CD14-positive monocyte (primary cell): ENCODE data around the gene ANKRD27. TPM values are rescaled to one million over a fixed set of nuclear protein-coding genes. Genes with fewer than 3 reads are reported as not detected.

ENCODE experiments used
- DNase-seq, 3 donors: peaks; one replicate each; pipeline ENCODE4 v3.0.0-alpha.2; 2011 to 2022
- H2AFZ ChIP-seq: 2 replicates; pipeline ENCODE4 v1.6.0; 2012; ENCODE audit warnings: mild to moderate bottlenecking, low read depth, low read length, inconsistent platforms; ENCODE audit not compliant: insufficient read depth, poor library complexity, severe bottlenecking
- H3K27ac ChIP-seq, 2 donors: 1 replicate in 1 of 2; 2 replicates in 1 of 2; pipeline ENCODE4 v1.5.1; 2012 to 2013; ENCODE audit warnings: low read length in 2 of 2, control low read depth in 1 of 2, inconsistent platforms in 1 of 2, low read depth in 1 of 2, mild to moderate bottlenecking in 1 of 2
- H3K27me3 ChIP-seq, 2 donors: one replicate each; pipeline versions ENCODE4 v1.6.0 to v1.6.1; 2011 to 2013; ENCODE audit warnings: low read length in 2 of 2; ENCODE audit not compliant: control insufficient read depth in 2 of 2, insufficient read depth in 2 of 2
- H3K36me3 ChIP-seq, 2 donors: replicated peaks in 1 of 2; 1 replicate in 1 of 2; 2 replicates in 1 of 2; pipeline versions ENCODE4 v1.5.1 to v1.6.1; 2012 to 2013; ENCODE audit warnings: low read length in 2 of 2, control low read depth in 1 of 2, inconsistent platforms in 1 of 2, mild to moderate bottlenecking in 1 of 2; ENCODE audit not compliant: insufficient read depth in 2 of 2, control insufficient read depth in 1 of 2
- H3K4me1 ChIP-seq, 2 donors: 1 replicate in 1 of 2; 2 replicates in 1 of 2; pipeline versions ENCODE4 v1.5.1 to v1.6.1; 2012 to 2013; ENCODE audit warnings: low read length in 2 of 2, control low read depth in 1 of 2, inconsistent platforms in 1 of 2, mild to moderate bottlenecking in 1 of 2, moderate library complexity in 1 of 2; ENCODE audit not compliant: insufficient read depth in 2 of 2, control insufficient read depth in 1 of 2
- H3K4me2 ChIP-seq: replicated peaks from 2 replicates; pipeline ENCODE3; 2012; ENCODE audit warnings: low read length, moderate library complexity, mild to moderate bottlenecking; ENCODE audit not compliant: poor library complexity, severe bottlenecking; ENCODE audit errors: extremely low read depth
- H3K4me3 ChIP-seq, 3 experiments: fragments of 200-600 bp in 1 of 3; sonication (generic) in 1 of 3; replicated peaks in 1 of 3; 1 replicate in 2 of 3; 2 replicates in 1 of 3; pipeline ENCODE4 v1.5.1; 2011 to 2013; ENCODE audit warnings: low read length in 3 of 3, mild to moderate bottlenecking in 3 of 3, control low read depth in 2 of 3, low read depth in 2 of 3, inconsistent platforms in 1 of 3, moderate library complexity in 1 of 3
- H3K79me2 ChIP-seq: 2 replicates; pipeline ENCODE4 v1.6.0; 2012; ENCODE audit warnings: mild to moderate bottlenecking, control low read depth, inconsistent platforms, low read length, moderate library complexity; ENCODE audit not compliant: insufficient read depth
- H3K9ac ChIP-seq: 2 replicates; pipeline ENCODE4 v1.6.0; 2017; ENCODE audit warnings: low read length, mild to moderate bottlenecking; ENCODE audit not compliant: insufficient read depth, poor library complexity, severe bottlenecking
- H3K9me3 ChIP-seq, 2 donors: replicated peaks in 1 of 2; 1 replicate in 1 of 2; 2 replicates in 1 of 2; pipeline versions ENCODE4 v1.5.1 to v1.6.1; 2012 to 2013; ENCODE audit warnings: low read length in 2 of 2, control low read depth in 1 of 2; ENCODE audit not compliant: control insufficient read depth in 1 of 2, insufficient read depth in 1 of 2
- H4K20me1 ChIP-seq: 2 replicates; pipeline ENCODE4 v1.6.0; 2012; ENCODE audit warnings: mild to moderate bottlenecking, low read length, control low read depth, moderate library complexity; ENCODE audit not compliant: insufficient read depth
- H3K27ac Mint-ChIP-seq, 7 donors: one replicate each; pipeline ENCODE4 v1.8.0; 2020; ENCODE audit warnings: mild to moderate bottlenecking in 7 of 7, mixed read lengths in 7 of 7, moderate library complexity in 6 of 7, inconsistent platforms in 2 of 7
- H3K27me3 Mint-ChIP-seq, 3 donors: one replicate each; pipeline ENCODE4 v1.8.0; 2021 to 2022; ENCODE audit warnings: low read depth in 3 of 3, mild to moderate bottlenecking in 3 of 3, mixed read lengths in 3 of 3, moderate library complexity in 3 of 3, inconsistent platforms in 1 of 3
- H3K36me3 Mint-ChIP-seq, 2 donors: one replicate each; pipeline ENCODE4 v1.8.0; 2020; ENCODE audit warnings: mixed read lengths in 2 of 2, inconsistent platforms in 1 of 2, mild to moderate bottlenecking in 1 of 2
- H3K4me1 Mint-ChIP-seq: one replicate; pipeline ENCODE4 v1.8.0; 2020; ENCODE audit warnings: mild to moderate bottlenecking, mixed read lengths
- H3K4me3 Mint-ChIP-seq, 2 donors: one replicate each; pipeline ENCODE4 v1.8.0; 2020; ENCODE audit warnings: mild to moderate bottlenecking in 2 of 2, mixed read lengths in 2 of 2, moderate library complexity in 1 of 2
- H3K9me3 Mint-ChIP-seq, 7 donors: one replicate each; pipeline ENCODE4 v1.8.0; 2020 to 2022; ENCODE audit warnings: mixed read lengths in 7 of 7, mild to moderate bottlenecking in 6 of 7, moderate library complexity in 6 of 7, inconsistent platforms in 2 of 7
- CTCF ChIP-seq: fragments of 200-600 bp; IDR thresholded peaks from one replicate; pipeline ENCODE4 v1.8.0; 2022; ENCODE audit warnings: antibody characterized with exemption, mild to moderate bottlenecking
- WGBS: methylation state at CpG from one replicate; pipeline ENCODE4 v1.1.5; 2013; ENCODE audit warnings: missing lambda C conversion rate; ENCODE audit not compliant: insufficient coverage; 5-methylcytosine and 5-hydroxymethylcytosine counted together
- intact Hi-C, 2 donors: fragments of 100-400 bp; cut with micrococcal nuclease; formaldehyde crosslinking; loops; one replicate each; pipeline versions ENCODE4 v1.15.0 to v1.15.1; 2023
- polyA plus RNA-seq, 3 donors: library from polyadenylated mRNA; depleted of rRNA in 1 of 3; unstranded in 2 of 3; stranded (reverse) in 1 of 3; fragments of 300-500 nt in 2 of 3; fragments of >200 nt in 1 of 3; fragmentation: Illumina TruSeq in 2 of 3; gene quantifications; 1 replicate in 2 of 3; 2 replicates in 1 of 3; pipeline ENCODE4 v1.2.3, GENCODE V29; 2012 to 2021

ANKRD27 gene
- polyA plus RNA-seq, 3 donors: 8.7 to 17.5 (median 14.5) TPM

- H3K4me3 ChIP-seq: no peak overlapping the region
- no peaks in the 10 kb centered on the region for H4K20me1 ChIP-seq
- Mint-ChIP-seq H3K4me1 (no peaks in the 10 kb centered on the region), H3K9me3 (peaks cover 0 to 2% (median 0%) of the 10 kb centered on the region in 7 donors), H3K27ac (no peak overlapping the region), H3K4me3 (no peak overlapping the region), H3K27me3 (no peaks in the 10 kb centered on the region), H3K36me3 (peaks cover 55 to 85% of the 10 kb centered on the region in 2 donors)
- no peak overlapping the region for H3K27ac ChIP-seq
- no peak overlapping the region for H3K4me2 ChIP-seq
- peaks cover 63 to 78% of the 10 kb centered on the region in 2 donors for H3K36me3 ChIP-seq
- H3K9ac ChIP-seq: no peak overlapping the region
- intact Hi-C loops: no loop called here
- H3K4me1 ChIP-seq: no peaks in the 10 kb centered on the region
- no peaks in the 10 kb centered on the region for H3K27me3 ChIP-seq
- no peaks in the 10 kb centered on the region for H3K9me3 ChIP-seq
- no peak for TF ChIP-seq CTCF
- no peak for DNase-seq
- no peak overlapping the region for H2AFZ ChIP-seq
- no peaks in the 10 kb centered on the region for H3K79me2 ChIP-seq
- 100% methylated on average over 8 of the region's 15 CpGs for WGBS
Observed at GRCh38 chr19:32606289-32606688, 68.7 kb downstream of the ANKRD27 start.

GRCh38 chr19:32605544-32605943 is 69.4 kb downstream of the ANKRD27 start:
- Mint-ChIP-seq H3K4me3 (no peak overlapping the region), H3K4me1 (no peaks in the 10 kb centered on the region), H3K9me3 (peaks cover 0 to 2% (median 0%) of the 10 kb centered on the region in 7 donors), H3K27me3 (no peaks in the 10 kb centered on the region), H3K36me3 (peaks cover 56 to 87% of the 10 kb centered on the region in 2 donors), H3K27ac (no peak overlapping the region)
- Histone ChIP-seq H3K27me3 (no peaks in the 10 kb centered on the region), H4K20me1 (no peaks in the 10 kb centered on the region), H3K9ac (no peak overlapping the region), H3K9me3 (no peaks in the 10 kb centered on the region), H3K79me2 (no peaks in the 10 kb centered on the region), H2AFZ (no peak overlapping the region), H3K27ac (no peak overlapping the region), H3K4me3 (no peak overlapping the region), H3K4me2 (no peak overlapping the region), H3K4me1 (no peaks in the 10 kb centered on the region), H3K36me3 (peaks cover 61 to 82% of the 10 kb centered on the region in 2 donors)
- DNase-seq: no peak
- intact Hi-C loops: no loop called here
- TF ChIP-seq CTCF: no peak
- WGBS: 100% methylated on average over 12 of the region's 21 CpGs
